ENCODE measurements around the gene FRMPD2. TPM values are rescaled to one million over a fixed set of nuclear protein-coding genes. Genes with fewer than 3 reads are reported as not detected.
"Not testable (repeated sequence)": the region's sequence is repeated elsewhere in the genome, so short reads cannot be mapped to it uniquely, and the experiment has no call there.

FRMPD2 gene
- total RNA-seq, 1 experiment from 2014 or later, result not detected

- CTCF ChIA-PET, result no interaction called here
- no peaks in the 10 kb centered on the region for H3K36me3 ChIP-seq (ENCODE audit: control insufficient read depth, insufficient read depth, low read length)
Measured at GRCh38 chr10:48192881-48193450, 81.5 kb downstream of the FRMPD2 start.

GRCh38 chr10:48187713-48188485 lies 86.6 kb downstream of the FRMPD2 start:
- intact Hi-C loops (cut with micrococcal nuclease; ENCODE audit: unreplicated experiment), result no loop called here
- Mint-ChIP-seq H3K27ac (ENCODE audit: unreplicated experiment) (peak overlapping the region; percentile 58), H3K4me1 (ENCODE audit: low read depth, unreplicated experiment) (peaks cover 20% of the 10 kb centered on the region), H3K9me3 (ENCODE audit: unreplicated experiment) (no peaks in the 10 kb centered on the region), H3K4me3 (ENCODE audit: unreplicated experiment) (no peak overlapping the region), H3K27me3 (ENCODE audit: insufficient read depth, unreplicated experiment) (no peaks in the 10 kb centered on the region), H3K36me3 (ENCODE audit: insufficient read depth, unreplicated experiment) (no peaks in the 10 kb centered on the region)
- CTCF ChIA-PET, result no interaction called here
- H3K4me1 ChIP-seq, result peaks cover 15% of the 10 kb centered on the region
- H3K36me3 ChIP-seq (ENCODE audit: control insufficient read depth, insufficient read depth, low read length), result no peaks in the 10 kb centered on the region
- H3K4me3 ChIP-seq (ENCODE audit: low read depth, low read length), result no peak overlapping the region
- peaks cover 2% of the 10 kb centered on the region; the same call in 1 of the 2 replicates for H3K27me3 ChIP-seq (replicated peaks; ENCODE audit: control insufficient read depth, insufficient read depth, low read length)
- TF ChIP-seq CTCF (IDR thresholded peaks at IDR 0.05; ENCODE audit: insufficient read depth in 1 of 2, low read depth in 1 of 2, low read length in 1 of 2, severe bottlenecking in 1 of 2, unreplicated experiment in 1 of 2), result no peak
- DNase-seq, result peak; percentile 63 to 75
- POLR2A ChIA-PET, result no interaction called here
- H3K9me3 ChIP-seq, result no peaks in the 10 kb centered on the region
- no TSS peak for BruUV-seq (replicated peaks)

More at GRCh38 chr10:48192881-48193450, 81.5 kb downstream of the FRMPD2 start:
- Histone ChIP-seq H3K4me3 (ENCODE audit: low read depth, low read length) (no peak overlapping the region), H3K4me1 (peaks cover 23% of the 10 kb centered on the region), H3K9me3 (no peaks in the 10 kb centered on the region), H3K27me3 (replicated peaks; ENCODE audit: control insufficient read depth, insufficient read depth, low read length) (no peaks in the 10 kb centered on the region)
- POLR2A ChIA-PET, result no interaction called here
- no peaks in the 10 kb centered on the region for H3K27me3 Mint-ChIP-seq (ENCODE audit: insufficient read depth, unreplicated experiment)
- H3K9me3 Mint-ChIP-seq (ENCODE audit: unreplicated experiment), result no peaks in the 10 kb centered on the region
- intact Hi-C loops (cut with micrococcal nuclease; ENCODE audit: unreplicated experiment), result no loop called here
- DNase-seq, result no peak
- TF ChIP-seq CTCF (IDR thresholded peaks at IDR 0.05; ENCODE audit: insufficient read depth in 1 of 2, low read depth in 1 of 2, low read length in 1 of 2, severe bottlenecking in 1 of 2, unreplicated experiment in 1 of 2), result no peak
- peaks cover 20% of the 10 kb centered on the region for H3K4me1 Mint-ChIP-seq (ENCODE audit: low read depth, unreplicated experiment)
- no peak overlapping the region for H3K27ac Mint-ChIP-seq (ENCODE audit: unreplicated experiment)
- no TSS peak for BruUV-seq (replicated peaks)
- no peaks in the 10 kb centered on the region for H3K36me3 Mint-ChIP-seq (ENCODE audit: insufficient read depth, unreplicated experiment)
- no peak overlapping the region for H3K4me3 Mint-ChIP-seq (ENCODE audit: unreplicated experiment)

GRCh38 chr10:48187126-48187525 lies 87.4 kb downstream of the FRMPD2 start:
- CTCF ChIA-PET, result no interaction called here

GRCh38 chr10:48186264-48186804 lies 88.2 kb downstream of the FRMPD2 start:
- H3K36me3 ChIP-seq (ENCODE audit: control insufficient read depth, insufficient read depth, low read length); H3K36me3 Mint-ChIP-seq (ENCODE audit: insufficient read depth, unreplicated experiment); H3K27me3 Mint-ChIP-seq (ENCODE audit: insufficient read depth, unreplicated experiment); intact Hi-C loops (cut with micrococcal nuclease; ENCODE audit: unreplicated experiment); POLR2A ChIA-PET; H3K27me3 ChIP-seq (replicated peaks; ENCODE audit: control insufficient read depth, insufficient read depth, low read length); H3K4me3 ChIP-seq (ENCODE audit: low read depth, low read length); DNase-seq; H3K9me3 ChIP-seq; CTCF ChIA-PET; H3K4me3 Mint-ChIP-seq (ENCODE audit: unreplicated experiment); H3K9me3 Mint-ChIP-seq (ENCODE audit: unreplicated experiment); H3K27ac Mint-ChIP-seq (ENCODE audit: unreplicated experiment); BruUV-seq (replicated peaks): not testable (repeated sequence)
- H3K4me1 ChIP-seq, result peaks cover 15% of the 10 kb centered on the region
- H3K4me1 Mint-ChIP-seq (ENCODE audit: low read depth, unreplicated experiment), result peaks cover 20% of the 10 kb centered on the region

More at GRCh38 chr10:48187126-48187525, 87.4 kb downstream of the FRMPD2 start:
- no peaks in the 10 kb centered on the region for H3K9me3 Mint-ChIP-seq (ENCODE audit: unreplicated experiment)
- H3K4me1 Mint-ChIP-seq (ENCODE audit: low read depth, unreplicated experiment), result peaks cover 20% of the 10 kb centered on the region
- H3K36me3 Mint-ChIP-seq (ENCODE audit: insufficient read depth, unreplicated experiment), result no peaks in the 10 kb centered on the region
- H3K4me1 ChIP-seq, result peaks cover 15% of the 10 kb centered on the region
- H3K4me3 Mint-ChIP-seq (ENCODE audit: unreplicated experiment), result no peak overlapping the region
- POLR2A ChIA-PET, result no interaction called here
- no peak for TF ChIP-seq CTCF (IDR thresholded peaks at IDR 0.05; ENCODE audit: insufficient read depth in 1 of 2, low read depth in 1 of 2, low read length in 1 of 2, severe bottlenecking in 1 of 2, unreplicated experiment in 1 of 2)
- H3K27me3 ChIP-seq (replicated peaks; ENCODE audit: control insufficient read depth, insufficient read depth, low read length), result peaks cover 3% of the 10 kb centered on the region; the same call in 1 of the 2 replicates
- DNase-seq, result no peak
- intact Hi-C loops (cut with micrococcal nuclease; ENCODE audit: unreplicated experiment), result no loop called here
- peak overlapping the region; percentile 58 for H3K27ac Mint-ChIP-seq (ENCODE audit: unreplicated experiment)
- no peaks in the 10 kb centered on the region for H3K27me3 Mint-ChIP-seq (ENCODE audit: insufficient read depth, unreplicated experiment)
- no peak overlapping the region for H3K4me3 ChIP-seq (ENCODE audit: low read depth, low read length)
- H3K36me3 ChIP-seq (ENCODE audit: control insufficient read depth, insufficient read depth, low read length), result no peaks in the 10 kb centered on the region
- BruUV-seq (replicated peaks), result no TSS peak
- no peaks in the 10 kb centered on the region for H3K9me3 ChIP-seq

Data from Caco-2 (cell line).